Measurements from ENCODE around the gene LRIG1.

DNA sequence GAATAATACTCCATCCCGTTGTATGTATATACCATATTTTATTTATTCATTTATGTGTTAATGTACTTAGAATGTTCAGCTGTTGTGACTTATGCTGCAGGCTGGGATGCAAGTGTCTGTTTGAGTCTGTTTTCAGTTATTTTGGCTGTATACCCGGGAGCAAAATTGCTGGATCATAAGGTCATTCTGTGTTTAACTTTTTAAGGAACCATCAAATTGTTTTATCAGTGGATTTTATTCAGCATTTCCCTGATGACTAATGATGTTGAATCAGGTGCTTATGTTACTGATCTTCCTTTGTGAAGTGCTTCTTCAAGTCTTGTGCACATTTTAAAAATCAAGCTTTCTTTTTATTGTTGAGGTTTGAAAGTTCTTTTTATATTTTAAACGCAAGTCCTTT lies 161.9 kb downstream of the LRIG1 start:
- no peak for TF ChIP-seq POLR2A (IDR thresholded peaks at IDR 0.05)
- TF ChIP-seq, protein P1, sequence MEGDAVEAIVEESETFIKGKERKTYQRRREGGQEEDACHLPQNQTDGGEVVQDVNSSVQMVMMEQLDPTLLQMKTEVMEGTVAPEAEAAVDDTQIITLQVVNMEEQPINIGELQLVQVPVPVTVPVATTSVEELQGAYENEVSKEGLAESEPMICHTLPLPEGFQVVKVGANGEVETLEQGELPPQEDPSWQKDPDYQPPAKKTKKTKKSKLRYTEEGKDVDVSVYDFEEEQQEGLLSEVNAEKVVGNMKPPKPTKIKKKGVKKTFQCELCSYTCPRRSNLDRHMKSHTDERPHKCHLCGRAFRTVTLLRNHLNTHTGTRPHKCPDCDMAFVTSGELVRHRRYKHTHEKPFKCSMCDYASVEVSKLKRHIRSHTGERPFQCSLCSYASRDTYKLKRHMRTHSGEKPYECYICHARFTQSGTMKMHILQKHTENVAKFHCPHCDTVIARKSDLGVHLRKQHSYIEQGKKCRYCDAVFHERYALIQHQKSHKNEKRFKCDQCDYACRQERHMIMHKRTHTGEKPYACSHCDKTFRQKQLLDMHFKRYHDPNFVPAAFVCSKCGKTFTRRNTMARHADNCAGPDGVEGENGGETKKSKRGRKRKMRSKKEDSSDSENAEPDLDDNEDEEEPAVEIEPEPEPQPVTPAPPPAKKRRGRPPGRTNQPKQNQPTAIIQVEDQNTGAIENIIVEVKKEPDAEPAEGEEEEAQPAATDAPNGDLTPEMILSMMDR (IDR thresholded peaks at IDR 0.05) = no peak
